Epithelial cell of proximal tubule (primary cell): ENCODE data around the gene C22orf39. TPM values are rescaled to one million over a fixed set of nuclear protein-coding genes. Genes with fewer than 3 reads are reported as not detected.

Source experiments
- DNase-seq: peaks from one replicate; pipeline ENCODE4 v3.0.0-alpha.2; 2011; ENCODE audit warnings: low read depth
- H3K4me3 ChIP-seq: 2 replicates; pipeline ENCODE4 v1.5.1; 2011; ENCODE audit warnings: low read depth, mild to moderate bottlenecking, low read length
- CTCF ChIP-seq: conservative IDR thresholded peaks from 2 replicates; pipeline ENCODE4 v1.5.1; 2012; ENCODE audit warnings: low read depth, mild to moderate bottlenecking, low read length
- total RNA-seq: library from RNA; depleted of rRNA; stranded (reverse); fragments of >200 nt; gene quantifications from 2 replicates; pipeline ENCODE4 v1.2.3, GENCODE V29; 2015

The C22orf39 gene
- total RNA-seq, 1 donor from 2014 or later = 40.3 TPM

- TF ChIP-seq CTCF = no peak
- no peak overlapping the region for H3K4me3 ChIP-seq
- no peak for DNase-seq
Measured at GRCh38 chr22:19393704-19394103, 53.8 kb downstream of the C22orf39 start.

Other genes with a start within 250 kb of the C22orf39 start
- 4.3 and 5.3 TPM in 2 replicates for gene CLTCL1, start 156.0 kb downstream of the C22orf39 start, total RNA-seq
- gene HIRA, start 16.0 kb downstream of the C22orf39 start, total RNA-seq = 13.3 and 17.8 TPM in 2 replicates
- gene MRPL40, start 15.2 kb downstream of the C22orf39 start, total RNA-seq = 24.3 and 43.8 TPM in 2 replicates
- gene UFD1, start 31.5 kb upstream of the C22orf39 start, total RNA-seq = 47.7 and 68.1 TPM in 2 replicates
- gene CDC45, start 32.2 kb upstream of the C22orf39 start, total RNA-seq = 31.2 and 75.2 TPM in 2 replicates
- gene CLDN5, start 76.7 kb upstream of the C22orf39 start, total RNA-seq = 0.29 and 1.2 TPM in 2 replicates